ENCODE data around the gene PGS1.

Gene PGS1

DNA sequence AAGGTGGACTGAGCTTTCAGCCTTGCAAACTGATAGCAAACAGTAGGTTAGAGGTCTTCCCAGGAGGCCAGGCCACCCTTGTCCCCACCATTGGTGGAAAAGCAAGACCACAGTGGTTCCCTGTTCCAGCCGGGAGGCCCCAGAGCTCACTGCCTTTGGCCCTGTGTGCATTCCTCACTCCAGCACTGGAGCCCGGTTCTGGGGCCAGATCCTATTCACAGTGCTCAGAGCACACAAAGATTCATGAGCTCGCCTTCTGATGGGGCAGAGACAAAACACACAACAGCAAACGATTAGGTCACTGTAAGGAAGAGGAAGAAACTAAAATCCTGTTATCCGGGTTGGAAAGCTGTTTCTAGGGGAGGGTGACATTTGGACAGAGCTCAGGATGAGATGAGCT lies 5.6 kb upstream of the PGS1 start:
- DNase-seq (ENCODE audit: low read depth, low spot score) = no peak
- CTCF ChIA-PET = interaction anchor here (1.4 to 9.3 kb wide), 4 partner anchors 9 to 84 kb away, joined by 4 to 120 read pairs (median 19); no protein-coding TSS in a partner anchor
- no peak overlapping the region for H3K4me3 ChIP-seq (ENCODE audit: low read depth, low read length)
- POLR2A ChIA-PET = interaction anchor here (0.9 to 4.9 kb wide), 3 partner anchors 11 to 19 kb away, joined by 4 to 33 read pairs (median 6); partner anchors contain the start of gene SOCS3
- TF ChIP-seq, protein P1, sequence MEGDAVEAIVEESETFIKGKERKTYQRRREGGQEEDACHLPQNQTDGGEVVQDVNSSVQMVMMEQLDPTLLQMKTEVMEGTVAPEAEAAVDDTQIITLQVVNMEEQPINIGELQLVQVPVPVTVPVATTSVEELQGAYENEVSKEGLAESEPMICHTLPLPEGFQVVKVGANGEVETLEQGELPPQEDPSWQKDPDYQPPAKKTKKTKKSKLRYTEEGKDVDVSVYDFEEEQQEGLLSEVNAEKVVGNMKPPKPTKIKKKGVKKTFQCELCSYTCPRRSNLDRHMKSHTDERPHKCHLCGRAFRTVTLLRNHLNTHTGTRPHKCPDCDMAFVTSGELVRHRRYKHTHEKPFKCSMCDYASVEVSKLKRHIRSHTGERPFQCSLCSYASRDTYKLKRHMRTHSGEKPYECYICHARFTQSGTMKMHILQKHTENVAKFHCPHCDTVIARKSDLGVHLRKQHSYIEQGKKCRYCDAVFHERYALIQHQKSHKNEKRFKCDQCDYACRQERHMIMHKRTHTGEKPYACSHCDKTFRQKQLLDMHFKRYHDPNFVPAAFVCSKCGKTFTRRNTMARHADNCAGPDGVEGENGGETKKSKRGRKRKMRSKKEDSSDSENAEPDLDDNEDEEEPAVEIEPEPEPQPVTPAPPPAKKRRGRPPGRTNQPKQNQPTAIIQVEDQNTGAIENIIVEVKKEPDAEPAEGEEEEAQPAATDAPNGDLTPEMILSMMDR (IDR thresholded peaks at IDR 0.05; ENCODE audit: insufficient read depth, low read length, missing control alignments) = no peak

DNA sequence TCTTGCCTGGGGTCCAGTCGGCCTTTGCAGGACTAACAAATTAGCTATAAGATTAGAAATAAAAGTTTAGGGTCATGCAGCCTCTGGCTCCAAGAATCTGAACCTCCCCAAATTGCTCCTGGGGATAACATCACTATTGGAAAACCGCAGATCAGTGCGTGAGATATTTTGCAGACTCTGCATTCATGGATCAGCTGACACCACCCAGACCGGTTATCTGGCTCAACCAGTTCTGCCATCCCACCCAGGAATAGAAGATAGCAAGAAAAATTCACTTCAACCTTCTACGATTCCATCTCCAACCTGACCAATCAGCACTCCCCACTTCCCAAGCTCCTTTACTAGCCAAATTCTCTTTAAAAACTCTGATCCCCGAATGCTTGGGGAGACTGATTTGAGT lies 4.3 kb upstream of the PGS1 start:
- TF ChIP-seq, protein P1 (IDR thresholded peaks at IDR 0.05; ENCODE audit: insufficient read depth, low read length, missing control alignments) = no peak
- POLR2A ChIA-PET = interaction anchor here (1.1 to 4.9 kb wide), 3 partner anchors 15 to 22 kb away, joined by 5 to 33 read pairs (median 6); partner anchors contain the start of gene SOCS3
- no peak overlapping the region for H3K4me3 ChIP-seq (ENCODE audit: low read depth, low read length)
- CTCF ChIA-PET = interaction anchor here (1.3 to 9.3 kb wide), 4 partner anchors 10 to 48 kb away, joined by 4 to 120 read pairs (median 18); no protein-coding TSS in a partner anchor
- DNase-seq (ENCODE audit: low read depth, low spot score) = no peak

DNA sequence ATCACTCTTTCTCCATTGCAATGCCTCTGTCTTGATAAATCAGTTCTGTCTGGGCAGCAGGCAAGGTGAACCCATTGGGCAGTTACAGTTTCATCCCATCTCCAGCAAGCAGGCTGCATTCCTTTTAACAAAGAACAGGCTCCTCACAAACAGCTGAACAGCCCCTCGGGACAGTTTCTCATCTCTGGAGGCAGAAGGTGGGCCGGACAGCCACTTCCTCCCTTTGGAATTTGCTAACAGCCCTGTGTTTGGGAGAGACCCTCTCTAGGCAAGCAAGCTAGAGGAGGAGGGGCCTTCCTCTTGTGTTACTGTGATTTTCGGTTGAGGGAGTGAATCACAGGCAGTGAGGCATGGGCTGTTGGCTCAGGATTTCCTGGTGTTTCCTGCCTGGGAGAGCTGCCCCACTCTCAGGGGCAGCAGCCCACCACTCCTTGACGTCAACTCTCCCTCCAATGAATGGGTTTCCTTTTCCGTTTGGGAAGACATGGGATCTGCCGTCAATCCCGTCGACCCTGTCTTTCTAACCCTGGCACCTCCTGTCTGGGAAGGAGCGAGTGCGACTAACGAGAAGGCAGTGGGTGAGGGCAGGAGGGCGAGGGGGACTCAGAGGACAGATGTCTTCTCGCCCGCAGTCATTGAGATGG lies 3.7 kb upstream of the PGS1 start:
- TF ChIP-seq, protein P1 (IDR thresholded peaks at IDR 0.05; ENCODE audit: insufficient read depth, low read length, missing control alignments) = no peak
- ChIA-PET POLR2A (interaction anchor here (1.1 to 4.9 kb wide), 5 partner anchors 15 to 35 kb away, joined by 4 to 33 read pairs (median 5); partner anchors contain the start of gene SOCS3), CTCF (interaction anchor here (1.2 to 9.3 kb wide), 6 partner anchors 9 to 124 kb away, joined by 3 to 120 read pairs (median 6); no protein-coding TSS in a partner anchor)
- no peak for DNase-seq (ENCODE audit: low read depth, low spot score)
- no peak overlapping the region for H3K4me3 ChIP-seq (ENCODE audit: low read depth, low read length)

DNA sequence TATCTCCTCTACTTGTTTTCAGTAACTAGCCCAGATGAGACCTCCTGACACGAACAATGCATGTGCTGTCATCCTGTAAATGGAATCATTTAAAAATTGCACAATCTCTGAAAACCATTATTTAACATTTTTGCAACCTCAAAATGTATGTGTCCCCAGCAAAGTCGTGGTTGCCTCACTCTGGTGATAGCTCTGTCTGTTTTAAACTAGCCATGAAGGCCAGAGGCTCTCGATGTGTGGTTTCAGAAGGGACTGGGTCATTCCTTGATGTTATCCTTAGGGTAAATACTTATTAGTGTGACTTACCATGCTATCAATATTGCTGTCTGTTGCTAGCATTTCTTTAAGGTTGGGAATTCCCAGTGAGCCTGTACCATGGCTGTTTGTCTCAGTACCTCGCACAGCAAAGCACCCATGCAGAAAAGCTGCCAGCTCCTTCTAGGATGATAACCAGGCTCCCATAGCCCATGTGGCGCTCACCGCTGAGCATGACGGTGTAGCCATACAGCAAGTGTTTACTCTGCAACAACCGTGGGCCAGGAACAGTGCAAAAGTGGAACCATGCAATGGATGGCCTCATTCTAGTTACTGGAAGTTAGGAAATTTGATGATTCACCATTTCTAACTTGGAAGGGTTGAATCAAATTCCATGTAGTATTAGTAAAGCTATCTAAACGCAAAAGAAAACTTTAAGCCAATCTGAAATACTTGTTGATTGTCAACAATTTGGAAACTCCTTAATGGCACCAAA lies 2.9 kb upstream of the PGS1 start:
- TF ChIP-seq, protein P1 (IDR thresholded peaks at IDR 0.05; ENCODE audit: insufficient read depth, low read length, missing control alignments) = no peak
- H3K4me3 ChIP-seq (ENCODE audit: low read depth, low read length) = no peak overlapping the region
- CTCF ChIA-PET = interaction anchor here (0.6 to 9.3 kb wide), 8 partner anchors 9 to 125 kb away, joined by 3 to 120 read pairs (median 4); no protein-coding TSS in a partner anchor
- POLR2A ChIA-PET = interaction anchor here (1.0 to 4.9 kb wide), 6 partner anchors 15 to 36 kb away, joined by 3 to 33 read pairs (median 4); partner anchors contain the start of gene SOCS3
- no peak for DNase-seq (ENCODE audit: low read depth, low spot score)

DNA sequence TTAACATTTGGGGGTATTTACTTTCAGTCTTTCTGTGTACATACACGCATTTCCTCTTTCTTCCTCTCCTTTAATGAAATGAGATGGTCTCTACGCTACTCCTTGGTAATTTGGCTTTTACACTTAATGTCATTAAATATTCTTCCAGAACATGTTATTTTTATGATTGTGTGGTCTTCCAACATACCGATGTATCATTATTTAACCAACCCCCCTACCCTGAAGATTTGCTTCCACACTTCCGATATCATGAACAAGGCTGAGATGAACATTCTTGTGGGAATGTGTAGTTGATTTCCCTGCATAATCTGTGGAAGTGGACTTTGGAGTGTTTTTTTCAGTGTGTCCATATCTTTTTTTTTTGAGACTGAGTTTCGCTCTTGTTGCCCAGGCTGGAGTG lies 2.3 kb upstream of the PGS1 start:
- no peak for DNase-seq (ENCODE audit: low read depth, low spot score)
- no peak overlapping the region for H3K4me3 ChIP-seq (ENCODE audit: low read depth, low read length)
- CTCF ChIA-PET = interaction anchor here (0.6 to 9.3 kb wide), 7 partner anchors 8 to 125 kb away, joined by 3 to 120 read pairs (median 4); no protein-coding TSS in a partner anchor
- POLR2A ChIA-PET = interaction anchor here (1.0 to 4.9 kb wide), 5 partner anchors 15 to 36 kb away, joined by 3 to 33 read pairs (median 4); partner anchors contain the start of gene SOCS3
- TF ChIP-seq, protein P1 (IDR thresholded peaks at IDR 0.05; ENCODE audit: insufficient read depth, low read length, missing control alignments) = no peak
